Mesothelial cell of epicardium (in vitro differentiated cells): ENCODE data around the gene SNUPN. TPM values are rescaled to one million over a fixed set of nuclear protein-coding genes. Genes with fewer than 3 reads are reported as not detected.

ENCODE experiments used
- DNase-seq, 2 experiments: peaks; one replicate each; pipeline ENCODE4 v3.0.0; 2021; ENCODE audit warnings: low spot score in 2 of 2; ENCODE audit not compliant: unreplicated experiment in 2 of 2
- H3K27ac Mint-ChIP-seq: 2 replicates; pipeline ENCODE4 v1.8.0; 2021; ENCODE audit warnings: mixed read lengths
- H3K27me3 Mint-ChIP-seq: 2 replicates; pipeline ENCODE4 v1.8.0; 2021; ENCODE audit warnings: low read depth, mixed read lengths
- H3K36me3 Mint-ChIP-seq: 2 replicates; pipeline ENCODE4 v1.8.0; 2021; ENCODE audit warnings: mixed read lengths
- H3K4me1 Mint-ChIP-seq: 2 replicates; pipeline ENCODE4 v1.8.0; 2021; ENCODE audit warnings: mixed read lengths
- H3K4me3 Mint-ChIP-seq: 2 replicates; pipeline ENCODE4 v1.8.0; 2021; ENCODE audit warnings: mild to moderate bottlenecking, moderate library complexity, mixed read lengths
- H3K9me3 Mint-ChIP-seq: 2 replicates; pipeline ENCODE4 v1.8.0; 2021; ENCODE audit warnings: mixed read lengths
- CTCF ChIP-seq: fragments of 200-600 bp; sonication (generic); IDR thresholded peaks from one replicate; pipeline ENCODE4 v1.5.0; 2021; ENCODE audit warnings: antibody characterized with exemption; ENCODE audit not compliant: unreplicated experiment
- total RNA-seq: library from RNA; stranded (reverse); gene quantifications from 3 replicates; pipeline ENCODE4 v1.2.1, GENCODE V29; 2021

The SNUPN gene
- total RNA-seq, 1 donor from 2014 or later = 23.0 TPM

GRCh38 chr15:75651810-75652543 lies 26.5 kb upstream of the SNUPN start:
- no peaks in the 10 kb centered on the region for H3K27me3 Mint-ChIP-seq
- H3K4me3 Mint-ChIP-seq = peak overlapping the region; percentile 55
- no peaks in the 10 kb centered on the region for H3K36me3 Mint-ChIP-seq
- peak overlapping the region; percentile 17 for H3K27ac Mint-ChIP-seq
- H3K4me1 Mint-ChIP-seq = peaks cover 54% of the 10 kb centered on the region
- TF ChIP-seq CTCF = no peak
- no peak for DNase-seq
- no peaks in the 10 kb centered on the region for H3K9me3 Mint-ChIP-seq

GRCh38 chr15:75650908-75651809 lies 25.6 kb upstream of the SNUPN start:
- Mint-ChIP-seq H3K4me1 (peaks cover 63% of the 10 kb centered on the region), H3K9me3 (no peaks in the 10 kb centered on the region), H3K4me3 (peak overlapping the region; percentile 55), H3K27me3 (no peaks in the 10 kb centered on the region), H3K27ac (peak overlapping the region; percentile 26), H3K36me3 (no peaks in the 10 kb centered on the region)
- no peak for TF ChIP-seq CTCF
- no peak for DNase-seq

- no peak for DNase-seq
- TF ChIP-seq CTCF = no peak
- Mint-ChIP-seq H3K27me3 (no peaks in the 10 kb centered on the region), H3K4me3 (peak overlapping the region; percentile 89), H3K4me1 (peaks cover 64% of the 10 kb centered on the region), H3K36me3 (no peaks in the 10 kb centered on the region), H3K9me3 (no peaks in the 10 kb centered on the region), H3K27ac (peak overlapping the region; percentile 40)
These were observed 24.3 kb upstream of the SNUPN start for GRCh38 chr15:75649848-75650247.

- Mint-ChIP-seq H3K4me3 (peak overlapping the region; percentile 89), H3K9me3 (no peaks in the 10 kb centered on the region), H3K4me1 (peaks cover 64% of the 10 kb centered on the region), H3K27ac (peak overlapping the region; percentile 93), H3K27me3 (peaks cover 2% of the 10 kb centered on the region), H3K36me3 (no peaks in the 10 kb centered on the region)
- DNase-seq = no peak
- TF ChIP-seq CTCF = no peak
These were observed 23.7 kb upstream of the SNUPN start for GRCh38 chr15:75649045-75649761.

- peaks cover 61% of the 10 kb centered on the region for H3K4me1 Mint-ChIP-seq
- DNase-seq = no peak
- H3K36me3 Mint-ChIP-seq = no peaks in the 10 kb centered on the region
- H3K27ac Mint-ChIP-seq = peak overlapping the region; percentile 93
- H3K4me3 Mint-ChIP-seq = peak overlapping the region; percentile 89
- no peak for TF ChIP-seq CTCF
- peaks cover 3% of the 10 kb centered on the region for H3K27me3 Mint-ChIP-seq
- H3K9me3 Mint-ChIP-seq = no peaks in the 10 kb centered on the region
These were observed 22.9 kb upstream of the SNUPN start for GRCh38 chr15:75648156-75649000.
